GM21367 (cell line): ENCODE results near the gene KRTAP1-1.
"Not testable (repeated sequence)": the region's sequence is repeated elsewhere in the genome, so short reads cannot be mapped to it uniquely, and the experiment has no call there.

Experiments used
- ATAC-seq: cut with Tn5 transposase; IDR thresholded peaks from one replicate; pipeline ENCODE4 v1.9.1; 2021; ENCODE audit not compliant: unreplicated experiment

Gene KRTAP1-1

DNA sequence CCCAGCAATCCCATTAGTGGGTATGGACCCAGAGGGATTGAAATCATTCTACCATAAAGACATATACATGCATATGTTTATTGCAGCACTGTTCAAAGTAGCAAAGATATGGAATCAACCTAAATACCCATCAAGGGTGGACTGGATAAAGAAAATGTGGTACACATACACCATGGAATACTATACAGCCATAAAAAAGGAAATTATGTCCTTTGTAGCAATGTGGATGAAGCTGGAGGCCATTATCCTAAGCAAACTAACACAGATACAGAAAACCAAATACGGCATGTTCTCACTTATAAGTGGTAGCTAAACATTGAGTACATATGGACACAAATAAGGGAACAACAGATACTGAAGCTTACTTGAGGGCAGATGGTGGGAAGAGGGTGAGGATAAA is 16.3 kb upstream of the KRTAP1-1 start:
- no peak for ATAC-seq

DNA sequence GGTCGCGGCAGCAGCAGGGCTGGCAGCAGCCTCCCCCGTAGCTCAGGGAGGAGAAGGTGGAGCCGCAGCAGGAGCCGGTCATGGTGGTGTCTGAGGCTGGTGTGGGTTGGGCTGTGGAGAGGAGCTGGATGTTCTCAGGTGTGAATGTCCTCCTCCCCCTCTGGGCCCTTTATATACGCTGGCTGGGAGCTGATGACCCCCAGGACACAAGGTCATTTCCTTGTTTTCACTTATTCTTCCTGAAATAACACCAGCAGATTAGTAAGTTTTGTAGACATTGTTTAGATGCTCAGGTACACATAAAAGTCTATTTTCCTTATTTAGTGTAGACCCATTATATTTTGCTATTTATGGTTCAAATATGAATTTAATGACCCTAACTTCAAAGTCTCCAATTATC is 13.9 kb upstream of the KRTAP1-1 start, which contains the start of gene KRTAP2-2:
TSS of gene KRTAP2-2 (minus strand) at position 101 of the 400 bp plus-strand sequence. CDS start at position 82, 19 bp downstream.
- not testable (repeated sequence) for ATAC-seq

DNA sequence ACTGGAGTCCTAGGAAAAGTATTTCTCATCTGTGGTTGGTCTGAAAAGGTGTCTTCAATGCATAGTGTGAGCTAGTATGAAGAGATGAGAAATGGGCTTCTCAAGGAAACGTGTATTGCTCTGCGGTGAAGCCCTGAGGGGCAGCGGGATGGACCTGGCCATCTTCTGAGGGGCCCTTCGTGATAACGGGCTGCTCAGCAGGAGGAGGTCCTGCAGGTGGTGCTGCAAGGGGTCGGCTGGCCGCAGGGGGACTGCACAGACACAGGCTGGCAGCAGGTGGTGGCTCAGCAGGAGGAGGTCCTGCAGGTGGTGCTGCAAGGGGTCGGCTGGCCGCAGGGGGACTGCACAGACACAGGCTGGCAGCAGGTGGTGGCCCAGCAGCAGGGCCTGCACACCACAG is 13.3 kb upstream of the KRTAP1-1 start:
- ATAC-seq: not testable (repeated sequence)

DNA sequence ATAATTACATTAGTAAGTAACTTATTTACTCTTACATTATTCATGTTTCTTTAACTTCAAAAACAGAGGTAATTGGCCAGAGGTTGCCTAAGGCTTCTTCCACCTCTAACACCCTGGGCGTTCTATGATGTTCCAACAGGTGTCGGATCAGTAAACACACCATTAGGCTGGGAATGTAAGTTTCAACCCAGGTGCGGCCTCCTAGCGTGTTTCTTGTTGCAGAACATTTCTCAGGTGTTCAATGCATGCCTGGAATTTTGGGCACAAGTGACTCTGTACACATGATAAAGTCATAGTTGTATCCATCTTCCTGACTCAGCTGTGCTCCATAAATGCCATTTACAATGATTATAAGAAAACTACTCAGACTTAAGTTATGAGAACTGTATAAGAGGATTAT is 12.8 kb upstream of the KRTAP1-1 start:
- ATAC-seq: no peak

DNA sequence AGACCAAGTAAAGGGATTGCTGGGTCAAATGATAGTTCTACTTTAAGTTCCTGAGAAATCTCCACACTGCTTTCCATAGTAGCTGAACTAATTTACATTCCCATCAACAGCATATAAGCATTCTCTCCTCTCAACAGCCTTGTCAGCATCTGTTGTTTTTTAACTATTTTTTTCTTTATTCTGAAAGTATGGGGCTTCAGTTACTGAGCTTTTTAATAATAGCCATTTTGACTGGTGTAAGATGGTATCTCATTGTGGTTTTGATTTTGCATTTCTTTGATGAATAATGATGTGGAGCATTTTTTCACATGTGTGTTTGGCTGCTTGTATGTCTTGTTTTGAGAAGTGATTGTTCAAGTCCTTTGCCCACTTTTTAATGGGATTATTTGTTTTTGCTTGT is 11.3 kb upstream of the KRTAP1-1 start:
- no peak for ATAC-seq

DNA sequence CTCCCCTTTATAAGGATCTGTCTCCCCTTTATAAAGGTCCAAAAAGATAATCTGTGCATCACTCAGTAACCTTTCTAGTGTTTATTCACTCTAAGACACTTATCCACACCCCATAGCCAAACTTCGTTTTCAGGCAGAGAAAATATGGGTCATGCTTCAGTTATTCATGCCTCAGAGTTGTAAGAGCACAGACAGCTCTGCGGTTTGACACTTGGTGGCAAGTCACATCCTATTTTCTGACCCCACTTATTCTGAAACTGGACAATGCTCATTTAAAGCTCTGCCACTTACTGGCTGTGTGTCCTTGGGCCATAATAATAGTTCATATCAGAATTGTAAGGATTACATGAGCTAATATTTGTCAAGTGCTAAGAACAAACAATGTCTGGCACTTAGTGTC is 7.9 kb upstream of the KRTAP1-1 start:
- ATAC-seq: no peak

DNA sequence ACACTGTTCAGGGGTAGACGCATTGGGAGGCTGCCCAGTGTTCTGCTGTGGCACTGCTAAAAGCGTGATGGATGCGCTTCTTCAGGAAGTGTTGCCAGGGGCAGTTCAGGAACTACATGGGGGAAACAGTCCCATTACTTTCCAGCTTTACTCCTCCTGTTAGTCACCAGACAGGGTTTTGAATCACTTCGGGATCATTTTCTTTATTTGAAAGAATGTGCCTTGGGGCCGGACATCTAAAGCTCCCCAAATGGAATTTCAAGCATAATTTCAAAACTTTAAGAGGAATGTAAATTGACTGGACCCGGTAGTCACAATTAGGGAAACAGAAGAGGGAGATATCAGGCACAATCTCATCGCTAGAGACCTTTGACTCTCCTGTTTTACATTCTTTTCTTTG is 7.2 kb upstream of the KRTAP1-1 start:
- no peak for ATAC-seq

DNA sequence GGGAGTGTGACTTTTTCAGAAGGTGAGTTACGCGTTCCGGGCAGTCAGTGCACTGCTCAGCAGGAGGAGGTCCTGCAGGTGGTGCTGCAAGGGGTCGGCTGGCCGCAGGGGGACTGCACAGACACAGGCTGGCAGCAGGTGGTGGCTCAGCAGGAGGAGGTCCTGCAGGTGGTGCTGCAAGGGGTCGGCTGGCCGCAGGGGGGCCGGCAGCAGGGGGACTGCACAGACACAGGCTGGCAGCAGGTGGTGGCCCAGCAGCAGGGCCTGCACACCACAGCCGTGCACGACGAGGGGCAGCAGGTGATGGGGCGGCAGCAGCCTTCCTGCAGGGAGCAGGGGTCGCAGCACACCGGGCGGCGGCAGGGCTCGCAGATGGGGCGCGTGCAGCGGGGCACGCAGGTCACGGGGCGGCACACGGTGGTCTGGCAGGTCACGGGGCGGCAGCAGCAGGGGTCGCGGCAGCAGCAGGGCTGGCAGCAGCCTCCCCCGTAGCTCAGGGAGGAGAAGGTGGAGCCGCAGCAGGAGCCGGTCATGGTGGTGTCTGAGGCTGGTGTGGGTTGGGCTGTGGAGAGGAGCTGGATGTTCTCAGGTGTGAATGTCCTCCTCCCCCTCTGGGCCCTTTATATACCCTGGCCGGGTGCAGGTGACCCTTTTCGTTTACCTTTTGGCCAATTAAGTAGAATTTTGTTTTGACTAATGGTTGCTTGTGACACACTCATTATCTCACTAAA is 5.7 kb upstream of the KRTAP1-1 start, which contains the start of gene KRTAP2-1:
TSS of gene KRTAP2-1 (minus strand) at position 582 of the 731 bp plus-strand sequence. CDS start at position 533, 49 bp downstream.
- ATAC-seq: not testable (repeated sequence)

DNA sequence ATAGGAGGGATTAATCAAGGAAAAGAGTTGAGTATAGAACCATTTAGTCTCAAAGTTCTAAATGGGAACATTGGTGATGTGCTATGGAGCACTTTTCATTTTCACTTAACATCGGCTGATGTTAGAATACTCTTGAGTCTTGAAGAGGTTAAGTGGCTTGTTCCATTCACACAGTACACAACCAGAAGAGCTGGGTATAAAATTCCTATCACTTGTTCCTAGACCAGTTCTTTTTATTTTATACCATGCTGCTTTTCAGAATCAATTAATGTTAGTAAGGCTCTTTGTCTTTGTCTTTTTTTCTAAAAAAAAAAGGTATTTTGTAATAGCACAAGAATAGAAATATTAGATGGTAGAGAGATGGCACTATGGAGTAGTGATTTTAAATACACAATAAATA is 1.7 kb upstream of the KRTAP1-1 start:
- ATAC-seq: no peak

DNA sequence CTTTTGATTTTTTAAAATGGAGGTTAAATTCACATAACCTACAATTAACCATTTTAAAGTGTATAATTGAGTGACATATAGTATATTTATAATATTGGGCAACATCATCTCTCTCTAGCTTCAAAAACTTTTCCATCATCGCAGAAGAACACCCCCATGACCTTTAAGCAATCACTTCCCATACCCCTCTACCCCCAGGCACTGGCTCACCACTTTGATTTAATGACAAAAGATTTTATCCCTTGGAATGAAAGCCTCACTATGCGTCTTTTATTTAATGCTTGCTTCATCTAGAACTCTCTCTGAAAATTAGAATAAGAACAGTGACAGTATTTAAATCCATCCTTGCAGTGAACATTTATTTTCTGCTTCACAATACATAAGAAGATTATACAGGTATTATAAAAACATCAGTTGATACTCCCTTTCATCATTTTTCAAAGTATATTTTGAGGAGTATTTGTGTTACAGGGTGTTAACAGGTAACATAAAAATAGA is 3.3 kb downstream of the KRTAP1-1 start:
- ATAC-seq: no peak

DNA sequence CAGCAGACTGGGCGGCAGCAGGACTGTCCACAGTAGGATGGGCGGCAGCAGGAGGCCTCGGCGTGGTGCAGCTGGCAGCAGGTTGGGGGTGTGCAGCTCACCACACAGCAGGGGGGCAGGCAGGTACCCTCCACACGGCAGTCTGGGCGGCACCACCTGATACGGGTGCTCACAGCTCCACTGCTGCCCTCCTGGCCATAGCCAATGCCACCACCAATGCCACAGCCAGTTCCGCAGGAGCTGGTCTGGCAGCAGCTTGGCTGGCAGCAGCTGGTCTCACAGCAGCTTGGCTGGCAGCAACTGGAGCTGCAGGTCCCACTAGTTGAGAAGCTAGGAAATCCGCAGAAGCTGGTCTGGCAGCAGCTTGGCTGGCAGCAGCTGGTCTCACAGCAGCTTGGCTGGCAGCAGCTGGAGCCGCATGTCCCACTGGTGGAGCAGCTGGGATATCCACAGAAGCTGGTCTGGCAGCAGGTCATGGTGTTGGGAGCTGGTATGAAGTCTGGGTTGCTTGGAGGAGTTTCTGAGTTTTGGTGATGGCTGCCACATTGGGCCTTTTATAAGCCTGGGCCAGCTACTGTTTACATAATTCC is 6.8 kb downstream of the KRTAP1-1 start, which contains the start of gene KRTAP1-3:
TSS of gene KRTAP1-3 (minus strand) at position 529 of the 590 bp plus-strand sequence. CDS start at position 476, 53 bp downstream.
- ATAC-seq: not testable (repeated sequence)

DNA sequence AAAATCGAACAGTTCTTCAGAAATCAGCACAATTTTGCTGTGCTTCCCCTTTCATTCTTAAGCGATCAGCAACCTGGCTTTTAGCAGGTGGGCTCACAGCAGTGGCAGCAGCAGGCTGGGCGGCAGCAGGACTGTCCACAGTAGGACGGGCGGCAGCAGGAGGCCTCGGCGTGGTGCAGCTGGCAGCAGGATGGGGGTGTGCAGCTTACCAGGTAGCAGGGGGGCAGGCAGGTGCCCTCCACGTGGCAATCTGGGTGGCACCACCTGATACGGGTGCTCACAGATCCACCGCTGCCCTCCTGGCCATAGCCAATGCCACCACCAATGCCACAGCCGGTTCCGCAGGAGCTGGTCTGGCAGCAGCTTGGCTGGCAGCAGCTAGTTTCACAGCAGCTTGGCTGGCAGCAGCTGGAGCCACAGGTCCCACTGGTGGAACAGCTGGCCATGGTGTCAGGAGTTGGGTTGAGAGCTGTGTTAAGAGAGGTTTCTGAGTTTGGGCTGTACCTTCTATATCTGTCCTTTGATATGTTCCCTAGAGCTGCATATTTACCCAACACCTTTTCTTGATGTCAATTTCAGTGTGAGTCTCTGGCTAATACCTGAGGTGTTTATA is 11.5 kb downstream of the KRTAP1-1 start, which contains the start of gene KRTAP1-4:
TSS of gene KRTAP1-4 (minus strand) at position 563 of the 613 bp plus-strand sequence. CDS start at position 446, 117 bp downstream.
- ATAC-seq: no peak

DNA sequence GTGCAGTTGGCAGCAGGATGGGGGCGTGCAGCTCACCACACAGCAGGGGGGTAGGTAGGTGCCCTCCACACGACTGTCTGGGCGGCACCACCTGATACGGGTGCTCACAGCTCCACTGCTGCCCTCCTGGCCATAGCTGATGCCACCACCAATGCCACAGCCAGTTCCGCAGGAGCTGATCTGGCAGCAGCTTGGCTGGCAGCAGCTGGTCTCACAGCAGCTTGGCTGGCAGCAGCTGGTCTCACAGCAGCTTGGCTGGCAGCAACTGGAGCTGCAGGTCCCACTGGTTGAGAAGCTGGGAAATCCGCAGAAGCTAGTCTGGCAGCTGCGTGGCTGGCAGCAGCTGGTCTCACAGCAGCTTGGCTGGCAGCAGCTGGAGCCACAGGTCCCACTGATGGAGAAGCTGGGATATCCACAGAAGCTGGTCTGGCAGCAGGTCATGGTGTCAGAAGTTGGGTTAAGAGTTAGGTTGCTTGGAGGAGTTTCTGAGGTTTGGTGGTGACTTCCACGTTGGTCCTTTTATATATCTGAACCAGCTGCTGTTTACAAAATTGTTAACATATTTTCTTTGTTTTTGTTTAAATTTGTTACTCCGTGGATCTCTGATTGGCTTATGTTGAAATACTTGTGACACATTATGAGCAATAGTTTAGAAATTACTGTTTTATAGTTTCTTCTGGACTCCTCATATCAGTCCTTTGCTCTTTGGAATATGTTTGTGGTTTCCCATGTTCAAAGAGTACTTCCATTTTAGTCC is 14.4 kb downstream of the KRTAP1-1 start, which contains the start of gene KRTAP1-5:
TSS of gene KRTAP1-5 (minus strand) at position 494 of the 757 bp plus-strand sequence. CDS start at position 441, 53 bp downstream.
- ATAC-seq: no peak

DNA sequence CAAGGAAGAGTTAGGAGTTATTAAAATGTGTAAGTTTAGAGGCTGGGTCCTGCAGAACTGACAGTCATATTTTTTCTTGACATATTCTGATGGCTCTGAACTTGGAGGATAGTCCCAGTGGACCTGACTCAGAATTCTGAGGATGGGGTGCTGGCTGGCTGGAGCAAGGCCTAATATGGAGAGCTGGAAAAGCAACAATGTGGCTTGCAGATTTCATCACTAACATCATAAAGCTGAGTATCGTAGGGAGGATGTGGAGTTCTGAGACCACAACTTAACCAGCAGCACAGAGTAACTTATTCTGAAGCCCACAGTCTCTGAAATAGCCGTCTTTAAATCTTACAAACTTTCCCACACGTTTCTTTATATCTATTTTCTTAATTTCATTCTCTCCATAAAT is 16.6 kb downstream of the KRTAP1-1 start:
- ATAC-seq: no peak

DNA sequence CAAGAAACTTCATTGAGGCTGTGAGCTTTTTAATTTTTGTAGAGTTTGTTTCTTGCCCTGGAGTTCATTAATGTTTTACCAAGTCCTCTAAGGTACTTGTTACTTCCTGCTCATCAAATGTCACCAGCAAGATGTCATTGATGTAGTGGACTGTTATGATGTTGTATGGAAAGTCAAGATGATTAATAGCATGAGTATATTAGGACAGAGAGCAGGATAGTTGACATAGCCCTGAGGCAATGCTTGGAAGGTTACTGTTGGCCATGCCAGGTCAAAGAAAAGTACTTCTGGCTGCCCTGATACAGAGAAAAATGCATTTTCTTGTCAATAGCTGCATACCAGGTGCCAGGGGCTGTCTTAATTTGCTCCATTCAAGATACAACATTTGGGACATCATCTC is 20.9 kb downstream of the KRTAP1-1 start:
- no peak for ATAC-seq

DNA sequence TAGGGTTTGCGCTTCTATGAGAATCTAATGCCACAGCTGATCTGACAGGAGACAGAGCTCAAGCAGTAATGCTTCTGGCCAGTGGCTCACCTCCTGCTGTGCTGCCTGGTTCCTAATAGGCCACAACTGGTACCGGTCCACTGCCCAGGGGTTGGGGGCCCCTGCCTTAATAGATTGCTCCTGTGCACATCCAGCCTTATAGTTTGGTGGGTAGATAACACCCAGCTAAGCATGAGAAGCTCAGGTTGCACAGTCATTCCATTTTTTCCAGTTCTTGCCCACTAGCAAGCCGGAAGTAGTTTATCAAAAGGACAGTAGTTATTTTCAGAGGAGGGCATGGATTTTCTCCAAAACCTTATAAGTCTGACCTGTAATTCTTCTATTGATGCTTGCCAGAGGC is 21.8 kb downstream of the KRTAP1-1 start:
- ATAC-seq: no peak

DNA sequence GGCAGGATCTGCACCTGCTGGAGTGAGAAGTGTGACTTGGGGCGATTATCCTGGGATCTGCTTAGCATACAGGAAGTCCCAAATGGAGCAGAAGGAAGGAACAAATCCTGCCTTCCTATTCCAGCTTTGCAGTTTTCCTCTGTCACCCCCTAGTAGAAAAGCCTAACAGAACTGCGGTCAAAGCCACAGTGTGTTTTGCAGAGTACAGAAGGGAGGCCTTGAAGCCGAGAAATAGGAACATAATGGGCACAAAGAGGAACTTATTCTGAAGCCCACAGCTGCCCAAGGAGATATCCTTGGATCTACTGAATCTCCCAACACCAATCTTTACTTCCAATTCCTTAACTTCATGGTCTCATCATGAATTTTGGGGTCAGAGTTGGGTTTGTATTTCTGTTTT is 22.7 kb downstream of the KRTAP1-1 start:
- ATAC-seq: no peak

DNA sequence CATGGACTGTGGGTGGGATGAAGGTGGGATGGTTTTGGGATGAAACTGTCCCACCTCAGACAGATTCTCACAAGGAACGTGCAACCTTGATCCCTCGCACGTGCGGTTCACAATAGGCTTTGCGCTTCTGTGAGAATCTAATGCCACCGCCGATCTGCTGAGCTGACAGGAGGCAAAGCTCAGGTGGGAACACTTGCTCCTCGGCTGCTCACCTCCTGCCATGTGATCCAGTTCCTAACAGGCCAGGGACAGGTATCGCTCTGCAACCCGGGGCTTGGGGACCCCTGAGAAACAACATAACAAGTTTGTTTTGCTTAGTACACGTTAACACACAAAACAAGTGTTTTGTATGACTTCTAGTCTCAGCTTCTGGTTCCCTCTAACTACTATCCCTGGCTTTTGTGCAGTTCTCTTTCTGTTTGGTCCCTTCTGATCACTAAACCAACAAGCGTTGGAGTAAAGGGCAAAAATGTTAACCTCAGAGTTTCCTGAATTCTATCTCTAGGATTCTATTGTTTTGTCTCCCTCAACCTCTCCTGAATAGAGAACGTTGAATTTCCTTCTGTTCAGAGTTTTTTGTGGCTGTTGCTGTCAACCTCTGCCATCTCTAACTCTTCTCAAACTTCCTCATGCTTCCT is 24.6 kb downstream of the KRTAP1-1 start:
- no peak for ATAC-seq

DNA sequence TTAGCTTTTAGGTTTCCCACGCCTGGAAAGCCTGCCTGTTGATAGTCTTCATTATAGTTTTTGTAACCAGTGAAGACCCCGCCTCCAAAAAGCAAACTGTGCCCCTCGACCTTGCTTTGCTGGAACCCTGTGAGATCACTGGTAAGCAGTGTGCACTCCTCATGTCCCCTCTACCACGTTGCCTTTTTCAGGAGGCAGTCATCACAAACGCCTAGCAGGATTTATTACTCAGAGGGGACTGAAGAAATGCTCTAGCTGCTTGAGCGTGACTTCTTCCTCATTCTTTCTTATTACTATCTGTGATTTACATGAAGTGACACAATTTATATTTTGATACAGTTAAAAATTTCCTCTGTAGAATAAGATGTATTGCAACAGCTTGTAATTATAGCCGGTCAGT is 25.8 kb downstream of the KRTAP1-1 start:
- no peak for ATAC-seq

DNA sequence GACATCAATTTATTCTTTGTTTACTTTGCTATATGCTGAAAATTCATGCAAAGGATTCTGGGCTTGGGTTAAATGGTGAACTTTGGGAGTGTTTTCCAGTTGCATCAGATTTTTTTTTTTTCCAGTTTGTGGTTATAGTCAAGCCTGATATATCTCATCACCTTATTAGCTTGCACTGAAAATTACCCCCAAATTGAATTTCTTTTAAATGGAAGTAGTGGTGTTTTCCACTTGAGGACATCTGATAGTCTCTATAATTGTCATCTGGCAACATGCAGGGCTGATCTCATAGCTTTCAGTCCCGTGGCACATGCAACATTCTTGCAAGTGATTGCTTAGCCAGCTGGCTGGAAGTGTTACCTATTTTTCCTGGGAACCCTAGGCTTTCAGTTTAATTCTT is 27.6 kb downstream of the KRTAP1-1 start:
- ATAC-seq: no peak
